ENCODE measurements around the gene GRM5.
"Not testable (repeated sequence)": the region's sequence is repeated elsewhere in the genome, so short reads cannot be mapped to it uniquely, and the experiment has no call there.

The GRM5 gene

GRCh38 chr11:88961621-88962020 is 104.2 kb downstream of the GRM5 start:
- DNase-seq, result not testable (repeated sequence)

- not testable (repeated sequence) for DNase-seq
These were observed 105.9 kb downstream of the GRM5 start for GRCh38 chr11:88959857-88960256.

- no peak for DNase-seq
These were observed 114.8 kb downstream of the GRM5 start for GRCh38 chr11:88950975-88951374.

- not testable (repeated sequence) for DNase-seq
These were observed 116.9 kb downstream of the GRM5 start for GRCh38 chr11:88948908-88949307.

GRCh38 chr11:88947843-88948572 is 117.8 kb downstream of the GRM5 start:
- not testable (repeated sequence) for DNase-seq

- not testable (repeated sequence) for DNase-seq
These were observed 136.1 kb downstream of the GRM5 start for GRCh38 chr11:88929665-88930064.

- not testable (repeated sequence) for DNase-seq
These were observed 148.7 kb downstream of the GRM5 start for GRCh38 chr11:88917065-88917464.

GRCh38 chr11:88909500-88909899 is 156.3 kb downstream of the GRM5 start:
- DNase-seq, result no peak

- DNase-seq, result not testable (repeated sequence)
These were observed 164.3 kb downstream of the GRM5 start for GRCh38 chr11:88901436-88901835.

GRCh38 chr11:88888855-88889254 is 176.9 kb downstream of the GRM5 start:
- not testable (repeated sequence) for DNase-seq

GRCh38 chr11:88886796-88887195 is 179.0 kb downstream of the GRM5 start:
- DNase-seq, result peak; percentile 11

- DNase-seq, result not testable (repeated sequence)
These were observed 183.0 kb downstream of the GRM5 start for GRCh38 chr11:88882800-88883199.

- DNase-seq, result no peak
These were observed 204.2 kb downstream of the GRM5 start for GRCh38 chr11:88861618-88862017.

GRCh38 chr11:88860431-88860830 is 205.4 kb downstream of the GRM5 start:
- not testable (repeated sequence) for DNase-seq

GRCh38 chr11:88853963-88854362 is 211.8 kb downstream of the GRM5 start:
- DNase-seq, result not testable (repeated sequence)

GRCh38 chr11:88851547-88851946 is 214.2 kb downstream of the GRM5 start:
- not testable (repeated sequence) for DNase-seq

- DNase-seq, result not testable (repeated sequence)
These were observed 216.0 kb downstream of the GRM5 start for GRCh38 chr11:88849773-88850172.

GRCh38 chr11:88849368-88849767 is 216.4 kb downstream of the GRM5 start:
- DNase-seq, result no peak

- not testable (repeated sequence) for DNase-seq
These were observed 219.5 kb downstream of the GRM5 start for GRCh38 chr11:88846266-88846665.

GRCh38 chr11:88844941-88845340 is 220.8 kb downstream of the GRM5 start:
- not testable (repeated sequence) for DNase-seq

GRCh38 chr11:88843766-88844426 is 221.9 kb downstream of the GRM5 start:
- not testable (repeated sequence) for DNase-seq

GRCh38 chr11:88838139-88838538 is 227.6 kb downstream of the GRM5 start:
- not testable (repeated sequence) for DNase-seq

- DNase-seq, result not testable (repeated sequence)
These were observed 230.1 kb downstream of the GRM5 start for GRCh38 chr11:88835709-88836108.

- DNase-seq, result no peak
These were observed 234.4 kb downstream of the GRM5 start for GRCh38 chr11:88831303-88831890.

Data from SHP77 treated with DMSO at 0.1 percent for 48 hours (cell line).